Measurements from ENCODE around the gene RNASEL. TPM values are rescaled to one million over a fixed set of nuclear protein-coding genes. Genes with fewer than 3 reads are reported as not detected.
"Not testable (repeated sequence)": the region's sequence is repeated elsewhere in the genome, so short reads cannot be mapped to it uniquely, and the experiment has no call there.

The RNASEL gene
- total RNA-seq: 4.6 and 5.0 TPM in 2 replicates

- Mint-ChIP-seq H3K36me3 (ENCODE audit: low read depth) (peaks cover 7% of the 10 kb centered on the region), H3K27ac (peak within 1 kb of the TSS; percentile 98), H3K9me3 (no peaks in the 10 kb centered on the region), H3K4me3 (peak within 1 kb of the TSS; percentile 98), H3K27me3 (ENCODE audit: insufficient read depth) (no peaks in the 10 kb centered on the region), H3K4me1 (ENCODE audit: low read depth) (peaks cover 44% of the 10 kb centered on the region)
- peak; percentile 43 for DNase-seq (ENCODE audit: low spot score)
- intact Hi-C loops (cut with micrococcal nuclease): loop anchor here (1.0 to 2.0 kb wide), 3 partner anchors 16 to 251 kb away; partner anchors contain the start of genes DHX9, GLUL and RGS16
These were observed at the start of gene RNASEL for GRCh38 chr1:182588500-182589396. Gene RNASEL, minus strand, starts transcription at chr1:182589256. Its CDS starts 2,450 bp downstream, at chr1:182586806.

- DNase-seq (ENCODE audit: low spot score): no peak
- Mint-ChIP-seq H3K4me3 (no peak overlapping the region), H3K4me1 (ENCODE audit: low read depth) (peaks cover 21% of the 10 kb centered on the region), H3K9me3 (peaks cover 1% of the 10 kb centered on the region), H3K27ac (no peak overlapping the region), H3K27me3 (ENCODE audit: insufficient read depth) (peaks cover 17% of the 10 kb centered on the region), H3K36me3 (ENCODE audit: low read depth) (peaks cover 2% of the 10 kb centered on the region)
- intact Hi-C loops (cut with micrococcal nuclease): no loop called here
These were observed 48.7 kb upstream of the RNASEL start for GRCh38 chr1:182637769-182638168.

- peaks cover 32% of the 10 kb centered on the region for H3K4me1 Mint-ChIP-seq (ENCODE audit: low read depth)
These were observed 46.8 kb upstream of the RNASEL start for GRCh38 chr1:182635871-182636270.

GRCh38 chr1:182634306-182635072, 45.4 kb upstream of the RNASEL start:
- Mint-ChIP-seq H3K27ac (no peak overlapping the region), H3K36me3 (ENCODE audit: low read depth) (peaks cover 2% of the 10 kb centered on the region), H3K4me1 (ENCODE audit: low read depth) (peaks cover 45% of the 10 kb centered on the region), H3K4me3 (no peak overlapping the region), H3K9me3 (no peaks in the 10 kb centered on the region), H3K27me3 (ENCODE audit: insufficient read depth) (peaks cover 11% of the 10 kb centered on the region)
- no peak for DNase-seq (ENCODE audit: low spot score)
- intact Hi-C loops (cut with micrococcal nuclease): no loop called here

More at GRCh38 chr1:182635871-182636270, 46.8 kb upstream of the RNASEL start:
- peaks cover 13% of the 10 kb centered on the region for H3K27me3 Mint-ChIP-seq (ENCODE audit: insufficient read depth)
- H3K9me3 Mint-ChIP-seq: no peaks in the 10 kb centered on the region
- intact Hi-C loops (cut with micrococcal nuclease): no loop called here
- no peak for DNase-seq (ENCODE audit: low spot score)
- peaks cover 2% of the 10 kb centered on the region for H3K36me3 Mint-ChIP-seq (ENCODE audit: low read depth)
- H3K27ac Mint-ChIP-seq: no peak overlapping the region
- no peak overlapping the region for H3K4me3 Mint-ChIP-seq

- no peak for DNase-seq (ENCODE audit: low spot score)
- peaks cover 2% of the 10 kb centered on the region for H3K36me3 Mint-ChIP-seq (ENCODE audit: low read depth)
- H3K27ac Mint-ChIP-seq: peak overlapping the region; percentile 7
- H3K9me3 Mint-ChIP-seq: no peaks in the 10 kb centered on the region
- peaks cover 53% of the 10 kb centered on the region for H3K4me1 Mint-ChIP-seq (ENCODE audit: low read depth)
- H3K4me3 Mint-ChIP-seq: no peak overlapping the region
- intact Hi-C loops (cut with micrococcal nuclease): no loop called here
- H3K27me3 Mint-ChIP-seq (ENCODE audit: insufficient read depth): peaks cover 13% of the 10 kb centered on the region
These were observed 44.7 kb upstream of the RNASEL start for GRCh38 chr1:182633657-182634281.

GRCh38 chr1:182633031-182633430, 44.0 kb upstream of the RNASEL start:
- no peak for DNase-seq (ENCODE audit: low spot score)
- H3K4me1 Mint-ChIP-seq (ENCODE audit: low read depth): peaks cover 56% of the 10 kb centered on the region
- H3K27me3 Mint-ChIP-seq (ENCODE audit: insufficient read depth): peaks cover 13% of the 10 kb centered on the region
- H3K9me3 Mint-ChIP-seq: no peaks in the 10 kb centered on the region
- peaks cover 2% of the 10 kb centered on the region for H3K36me3 Mint-ChIP-seq (ENCODE audit: low read depth)
- intact Hi-C loops (cut with micrococcal nuclease): no loop called here
- H3K4me3 Mint-ChIP-seq: no peak overlapping the region
- H3K27ac Mint-ChIP-seq: no peak overlapping the region

DNA sequence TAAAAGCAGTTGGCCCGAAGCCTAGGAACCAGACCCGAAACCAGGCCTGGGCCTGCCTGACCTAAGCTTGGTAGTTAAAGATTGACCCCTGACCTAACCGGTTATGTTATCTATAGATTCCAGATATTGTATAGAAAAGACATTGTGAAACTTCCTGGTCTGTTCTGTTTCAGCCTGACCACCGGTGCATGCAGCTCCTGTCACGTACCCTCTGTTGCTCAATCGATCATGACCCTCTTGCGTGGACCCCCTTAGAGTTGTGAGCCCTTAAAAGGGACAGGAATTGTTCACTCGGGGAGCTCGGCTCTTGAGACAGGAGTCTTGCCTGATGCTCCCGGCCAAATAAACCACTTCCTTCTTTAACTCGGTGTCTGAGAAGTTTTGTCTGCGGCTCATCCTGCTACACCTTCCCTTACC, 43.4 kb upstream of the RNASEL start:
- H3K36me3 Mint-ChIP-seq (ENCODE audit: low read depth); intact Hi-C loops (cut with micrococcal nuclease); H3K9me3 Mint-ChIP-seq; H3K27ac Mint-ChIP-seq; DNase-seq (ENCODE audit: low spot score): not testable (repeated sequence)
- H3K4me1 Mint-ChIP-seq (ENCODE audit: low read depth): peaks cover 60% of the 10 kb centered on the region
- peak overlapping the region; percentile 62 for H3K4me3 Mint-ChIP-seq
- peaks cover 13% of the 10 kb centered on the region for H3K27me3 Mint-ChIP-seq (ENCODE audit: insufficient read depth)

- Mint-ChIP-seq H3K4me1 (ENCODE audit: low read depth) (peaks cover 65% of the 10 kb centered on the region), H3K36me3 (ENCODE audit: low read depth) (peaks cover 2% of the 10 kb centered on the region), H3K9me3 (no peaks in the 10 kb centered on the region), H3K4me3 (no peak overlapping the region), H3K27ac (no peak overlapping the region), H3K27me3 (ENCODE audit: insufficient read depth) (peaks cover 15% of the 10 kb centered on the region)
- intact Hi-C loops (cut with micrococcal nuclease): no loop called here
- DNase-seq (ENCODE audit: low spot score): no peak
These were observed 42.9 kb upstream of the RNASEL start for GRCh38 chr1:182631954-182632353.

GRCh38 chr1:182631053-182631677, 42.1 kb upstream of the RNASEL start:
- DNase-seq (ENCODE audit: low spot score): no peak
- Mint-ChIP-seq H3K36me3 (ENCODE audit: low read depth) (peaks cover 2% of the 10 kb centered on the region), H3K4me1 (ENCODE audit: low read depth) (peaks cover 73% of the 10 kb centered on the region), H3K27me3 (ENCODE audit: insufficient read depth) (peaks cover 15% of the 10 kb centered on the region), H3K4me3 (peak overlapping the region; percentile 16), H3K9me3 (no peaks in the 10 kb centered on the region), H3K27ac (peak overlapping the region; percentile 41)
- intact Hi-C loops (cut with micrococcal nuclease): no loop called here

- Mint-ChIP-seq H3K4me3 (peak overlapping the region; percentile 40), H3K36me3 (ENCODE audit: low read depth) (peaks cover 2% of the 10 kb centered on the region), H3K27me3 (ENCODE audit: insufficient read depth) (peaks cover 13% of the 10 kb centered on the region), H3K4me1 (ENCODE audit: low read depth) (peaks cover 78% of the 10 kb centered on the region), H3K9me3 (no peaks in the 10 kb centered on the region), H3K27ac (peak overlapping the region; percentile 76)
- DNase-seq (ENCODE audit: low spot score): no peak
- intact Hi-C loops (cut with micrococcal nuclease): no loop called here
These were observed 41.5 kb upstream of the RNASEL start for GRCh38 chr1:182630586-182630985.

DNA sequence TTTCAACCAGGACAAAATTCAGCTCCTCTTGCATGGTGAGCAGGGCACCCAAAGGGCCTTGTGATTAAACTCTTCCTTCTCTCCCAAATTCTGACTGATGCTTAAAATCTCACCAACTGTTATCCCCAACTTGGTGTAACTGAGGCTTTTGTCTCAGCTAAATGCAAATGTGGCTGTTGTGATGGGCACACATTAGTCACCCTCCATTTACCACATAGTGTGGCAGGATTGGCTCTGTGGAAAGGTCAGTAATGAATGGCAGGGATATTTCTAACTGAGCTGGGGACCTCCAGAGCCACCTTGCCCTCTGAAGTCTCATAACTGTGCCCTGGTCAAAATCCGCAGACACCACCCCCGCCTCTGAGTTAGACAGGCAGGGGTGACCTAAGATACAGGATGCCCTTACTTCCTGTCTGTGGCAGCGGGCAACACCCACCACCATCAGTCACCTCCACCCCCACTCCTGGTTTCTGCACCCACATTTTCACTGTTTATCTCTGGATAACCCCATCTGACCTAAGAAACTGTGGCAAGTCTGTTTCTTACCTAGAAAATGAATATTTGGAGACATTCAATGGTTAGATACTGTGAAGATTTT, 40.5 kb upstream of the RNASEL start:
- Mint-ChIP-seq H3K36me3 (ENCODE audit: low read depth) (peaks cover 2% of the 10 kb centered on the region), H3K4me1 (ENCODE audit: low read depth) (peaks cover 88% of the 10 kb centered on the region), H3K27me3 (ENCODE audit: insufficient read depth) (peaks cover 9% of the 10 kb centered on the region), H3K9me3 (no peaks in the 10 kb centered on the region), H3K27ac (peak overlapping the region; percentile 85), H3K4me3 (peak overlapping the region; percentile 46)
- DNase-seq (ENCODE audit: low spot score): peak; percentile 30
- intact Hi-C loops (cut with micrococcal nuclease): loop anchor here (1.0 kb wide), 3 partner anchors 13 to 80 kb away; partner anchors contain the start of gene RGS16

- Mint-ChIP-seq H3K4me3 (peak overlapping the region; percentile 46), H3K4me1 (ENCODE audit: low read depth) (peaks cover 91% of the 10 kb centered on the region), H3K27ac (peak overlapping the region; percentile 85), H3K9me3 (no peaks in the 10 kb centered on the region), H3K27me3 (ENCODE audit: insufficient read depth) (peaks cover 6% of the 10 kb centered on the region), H3K36me3 (ENCODE audit: low read depth) (peaks cover 2% of the 10 kb centered on the region)
- no peak for DNase-seq (ENCODE audit: low spot score)
- intact Hi-C loops (cut with micrococcal nuclease): loop anchor here (1.0 kb wide), 3 partner anchors 13 to 80 kb away; partner anchors contain the start of gene RGS16
These were observed 40.0 kb upstream of the RNASEL start for GRCh38 chr1:182629080-182629479.
